ENCODE measurements around the gene SH3BP1.

SH3BP1 gene

GRCh38 chr22:37641561-37641949 lies 2.1 kb downstream of the SH3BP1 start:
- H3K4me1 ChIP-seq (ENCODE audit: control extremely low read depth in 1 of 4, control insufficient read depth in 4 of 4, insufficient read depth in 4 of 4, low read length in 3 of 4): peaks cover 3 to 58% (median 45%) of the 10 kb centered on the region in 4 experiments
- ChIA-PET CTCF (interaction anchor here (1.8 to 26.6 kb wide), 4 partner anchors 22 to 89 kb away, joined by 5 to 672 read pairs (median 319); partner anchors contain the start of genes GGA1, LGALS1, NOL12 and PDXP), POLR2A (no interaction called here)
- WGBS (ENCODE audit: insufficient coverage): 92% methylated on average over 5 of the region's 5 CpGs
- no peak overlapping the region for H3K27ac ChIP-seq (ENCODE audit: insufficient read depth in 1 of 2, low read depth in 1 of 2, low read length in 2 of 2, poor library complexity in 1 of 2, severe bottlenecking in 2 of 2)
- no peak overlapping the region for H3K4me3 ChIP-seq (ENCODE audit: control insufficient read depth in 1 of 7, extremely low read depth in 1 of 7, insufficient read depth in 4 of 7, low read depth in 2 of 7, low read length in 6 of 7)
- H3K9me3 ChIP-seq (ENCODE audit: control extremely low read depth in 1 of 5, control insufficient read depth in 4 of 5, insufficient read depth in 2 of 5, low read depth in 1 of 5, low read length in 4 of 5): no peaks in the 10 kb centered on the region
- H3K36me3 ChIP-seq (ENCODE audit: control insufficient read depth in 4 of 4, insufficient read depth in 4 of 4, low read length in 3 of 4): peaks cover 5 to 47% (median 22%) of the 10 kb centered on the region in 4 experiments
- no peaks in the 10 kb centered on the region for H3K27me3 ChIP-seq (replicated peaks in 2 of 5; ENCODE audit: control insufficient read depth in 4 of 5, insufficient read depth in 5 of 5, low read length in 4 of 5)
- DNase-seq: no peak

- peaks cover 0 to 41% (median 27%) of the 10 kb centered on the region in 4 experiments for H3K4me1 ChIP-seq (ENCODE audit: control extremely low read depth in 1 of 4, control insufficient read depth in 4 of 4, insufficient read depth in 4 of 4, low read length in 3 of 4)
- no peak overlapping the region for H3K27ac ChIP-seq (ENCODE audit: insufficient read depth in 1 of 2, low read depth in 1 of 2, low read length in 2 of 2, poor library complexity in 1 of 2, severe bottlenecking in 2 of 2)
- peaks cover 5 to 63% (median 30%) of the 10 kb centered on the region in 4 experiments for H3K36me3 ChIP-seq (ENCODE audit: control insufficient read depth in 4 of 4, insufficient read depth in 4 of 4, low read length in 3 of 4)
- POLR2A ChIA-PET: interaction anchor here (0.5 to 1.7 kb wide), 3 partner anchors 9 to 87 kb away, joined by 3 to 4 read pairs (median 4); no protein-coding TSS in a partner anchor
- H3K4me3 ChIP-seq (ENCODE audit: control insufficient read depth in 1 of 7, extremely low read depth in 1 of 7, insufficient read depth in 4 of 7, low read depth in 2 of 7, low read length in 6 of 7): no peak overlapping the region
- 34% methylated on average over 6 of the region's 9 CpGs for WGBS (ENCODE audit: insufficient coverage)
- no peaks in the 10 kb centered on the region for H3K27me3 ChIP-seq (replicated peaks in 2 of 5; ENCODE audit: control insufficient read depth in 4 of 5, insufficient read depth in 5 of 5, low read length in 4 of 5)
- CTCF ChIA-PET: interaction anchor here (0.6 to 26.6 kb wide), 16 partner anchors 23 to 175 kb away, joined by 3 to 672 read pairs (median 4); partner anchors contain the start of genes GGA1, LGALS1, NOL12 and PDXP
- peak; percentile 62 to 80 (median 69) for DNase-seq
- no peaks in the 10 kb centered on the region for H3K9me3 ChIP-seq (ENCODE audit: control extremely low read depth in 1 of 5, control insufficient read depth in 4 of 5, insufficient read depth in 2 of 5, low read depth in 1 of 5, low read length in 4 of 5)
Measured at GRCh38 chr22:37643225-37643847, 3.9 kb downstream of the SH3BP1 start.

GRCh38 chr22:37647317-37647716 lies 7.8 kb downstream of the SH3BP1 start:
- ChIA-PET POLR2A (no interaction called here), CTCF (interaction anchor here (26.6 to 39.6 kb wide), 2 partner anchors 10 to 20 kb away, joined by 672 read pairs; partner anchors contain the start of genes LGALS1, NOL12, PDXP and SH3BP1)
- H3K36me3 ChIP-seq (ENCODE audit: control insufficient read depth in 4 of 4, insufficient read depth in 4 of 4, low read length in 3 of 4): peaks cover 6 to 79% (median 47%) of the 10 kb centered on the region in 4 experiments
- WGBS (ENCODE audit: insufficient coverage): 95% methylated on average over 4 of the region's 9 CpGs
- H3K4me3 ChIP-seq (ENCODE audit: control insufficient read depth in 1 of 7, extremely low read depth in 1 of 7, insufficient read depth in 4 of 7, low read depth in 2 of 7, low read length in 6 of 7): no peak overlapping the region
- H3K27me3 ChIP-seq (replicated peaks in 2 of 5; ENCODE audit: control insufficient read depth in 4 of 5, insufficient read depth in 5 of 5, low read length in 4 of 5): no peaks in the 10 kb centered on the region
- H3K9me3 ChIP-seq (ENCODE audit: control extremely low read depth in 1 of 5, control insufficient read depth in 4 of 5, insufficient read depth in 2 of 5, low read depth in 1 of 5, low read length in 4 of 5): no peaks in the 10 kb centered on the region
- H3K4me1 ChIP-seq (ENCODE audit: control extremely low read depth in 1 of 4, control insufficient read depth in 4 of 4, insufficient read depth in 4 of 4, low read length in 3 of 4): peaks cover 0 to 14% (median 3%) of the 10 kb centered on the region in 4 experiments
- H3K27ac ChIP-seq (ENCODE audit: insufficient read depth in 1 of 2, low read depth in 1 of 2, low read length in 2 of 2, poor library complexity in 1 of 2, severe bottlenecking in 2 of 2): no peak overlapping the region
- no peak for DNase-seq

GRCh38 chr22:37647928-37648327 lies 8.5 kb downstream of the SH3BP1 start:
- POLR2A ChIA-PET: no interaction called here
- Histone ChIP-seq H3K27ac (ENCODE audit: insufficient read depth in 1 of 2, low read depth in 1 of 2, low read length in 2 of 2, poor library complexity in 1 of 2, severe bottlenecking in 2 of 2) (no peak overlapping the region), H3K27me3 (replicated peaks in 2 of 5; ENCODE audit: control insufficient read depth in 4 of 5, insufficient read depth in 5 of 5, low read length in 4 of 5) (no peaks in the 10 kb centered on the region), H3K4me3 (ENCODE audit: control insufficient read depth in 1 of 7, extremely low read depth in 1 of 7, insufficient read depth in 4 of 7, low read depth in 2 of 7, low read length in 6 of 7) (no peak overlapping the region), H3K9me3 (ENCODE audit: control extremely low read depth in 1 of 5, control insufficient read depth in 4 of 5, insufficient read depth in 2 of 5, low read depth in 1 of 5, low read length in 4 of 5) (no peaks in the 10 kb centered on the region), H3K4me1 (ENCODE audit: control extremely low read depth in 1 of 4, control insufficient read depth in 4 of 4, insufficient read depth in 4 of 4, low read length in 3 of 4) (peaks cover 0 to 8% (median 3%) of the 10 kb centered on the region in 4 experiments), H3K36me3 (ENCODE audit: control insufficient read depth in 4 of 4, insufficient read depth in 4 of 4, low read length in 3 of 4) (peaks cover 6 to 74% (median 43%) of the 10 kb centered on the region in 4 experiments)
- CTCF ChIA-PET: interaction anchor here (26.6 to 39.6 kb wide), 2 partner anchors 10 to 19 kb away, joined by 672 read pairs; partner anchors contain the start of genes LGALS1, NOL12, PDXP and SH3BP1
- over 99% methylated on average over 7 of the region's 9 CpGs for WGBS (ENCODE audit: insufficient coverage)
- DNase-seq: peak in 1 of 3 donors; percentile 45

- no peak overlapping the region for H3K27ac ChIP-seq (ENCODE audit: insufficient read depth in 1 of 2, low read depth in 1 of 2, low read length in 2 of 2, poor library complexity in 1 of 2, severe bottlenecking in 2 of 2)
- CTCF ChIA-PET: interaction anchor here (26.6 to 39.6 kb wide), 2 partner anchors 13 to 16 kb away, joined by 672 read pairs; partner anchors contain the start of genes LGALS1, NOL12, PDXP and SH3BP1
- no peaks in the 10 kb centered on the region for H3K9me3 ChIP-seq (ENCODE audit: control extremely low read depth in 1 of 5, control insufficient read depth in 4 of 5, insufficient read depth in 2 of 5, low read depth in 1 of 5, low read length in 4 of 5)
- DNase-seq: no peak
- no peaks in the 10 kb centered on the region for H3K4me1 ChIP-seq (ENCODE audit: control extremely low read depth in 1 of 4, control insufficient read depth in 4 of 4, insufficient read depth in 4 of 4, low read length in 3 of 4)
- no peaks in the 10 kb centered on the region for H3K27me3 ChIP-seq (replicated peaks in 2 of 5; ENCODE audit: control insufficient read depth in 4 of 5, insufficient read depth in 5 of 5, low read length in 4 of 5)
- WGBS (ENCODE audit: insufficient coverage): 98% methylated on average over 16 of the region's 17 CpGs
- no peak overlapping the region for H3K4me3 ChIP-seq (ENCODE audit: control insufficient read depth in 1 of 7, extremely low read depth in 1 of 7, insufficient read depth in 4 of 7, low read depth in 2 of 7, low read length in 6 of 7)
- H3K36me3 ChIP-seq (ENCODE audit: control insufficient read depth in 4 of 4, insufficient read depth in 4 of 4, low read length in 3 of 4): peaks cover 6 to 64% (median 40%) of the 10 kb centered on the region in 4 experiments
- POLR2A ChIA-PET: no interaction called here
Measured at GRCh38 chr22:37650463-37651136, 11.1 kb downstream of the SH3BP1 start.

- ChIA-PET CTCF (interaction anchor here (1.0 to 39.6 kb wide), 3 partner anchors 17 to 50 kb away, joined by 3 to 672 read pairs (median 494); partner anchors contain the start of genes LGALS1, NOL12 and SH3BP1), POLR2A (no interaction called here)
- Histone ChIP-seq H3K36me3 (ENCODE audit: control insufficient read depth in 4 of 4, insufficient read depth in 4 of 4, low read length in 3 of 4) (peaks cover 4 to 37% (median 24%) of the 10 kb centered on the region in 4 experiments), H3K27me3 (replicated peaks in 2 of 5; ENCODE audit: control insufficient read depth in 4 of 5, insufficient read depth in 5 of 5, low read length in 4 of 5) (no peaks in the 10 kb centered on the region), H3K4me1 (ENCODE audit: control extremely low read depth in 1 of 4, control insufficient read depth in 4 of 4, insufficient read depth in 4 of 4, low read length in 3 of 4) (peaks cover 7 to 18% (median 17%) of the 10 kb centered on the region in 4 experiments), H3K4me3 (ENCODE audit: control insufficient read depth in 1 of 7, extremely low read depth in 1 of 7, insufficient read depth in 4 of 7, low read depth in 2 of 7, low read length in 6 of 7) (no peak overlapping the region), H3K9me3 (ENCODE audit: control extremely low read depth in 1 of 5, control insufficient read depth in 4 of 5, insufficient read depth in 2 of 5, low read depth in 1 of 5, low read length in 4 of 5) (no peaks in the 10 kb centered on the region), H3K27ac (ENCODE audit: insufficient read depth in 1 of 2, low read depth in 1 of 2, low read length in 2 of 2, poor library complexity in 1 of 2, severe bottlenecking in 2 of 2) (no peak overlapping the region)
- no peak for DNase-seq
- WGBS (ENCODE audit: insufficient coverage): 92% methylated on average over 12 of the region's 14 CpGs
Measured at GRCh38 chr22:37654563-37655251, 15.2 kb downstream of the SH3BP1 start.

Data from common myeloid progenitor, CD34-positive (primary cell).